Esophagus squamous epithelium (tissue), 5 donors: ENCODE results near the gene SMYD1. TPM values are rescaled to one million over a fixed set of nuclear protein-coding genes. Genes with fewer than 3 reads are reported as not detected.

Experiments used
- DNase-seq: peaks from one replicate; lab custom pipeline; 2025; lab: John Stamatoyannopoulos, UW
- H3K27ac ChIP-seq, 4 donors: fragments of 200-600 bp; sonication (generic); one replicate each; pipeline ENCODE4 v1.5.1; 2016 to 2019; ENCODE audit warnings: mild to moderate bottlenecking in 1 of 4
- H3K27me3 ChIP-seq, 4 donors: fragments of 200-600 bp; sonication (generic); 1 replicate in 3 of 4; 2 replicates in 1 of 4; pipeline versions ENCODE4 v1.5.1 to v1.6.0; 2017 to 2021; ENCODE audit warnings: antibody characterized with exemption in 1 of 4
- H3K36me3 ChIP-seq, 3 donors: fragments of 200-600 bp; sonication (generic); one replicate each; pipeline ENCODE4 v1.5.1; 2016 to 2019
- H3K4me1 ChIP-seq, 3 donors: fragments of 200-600 bp; sonication (generic); one replicate each; pipeline ENCODE4 v1.5.1; 2017 to 2019
- H3K4me3 ChIP-seq, 4 donors: fragments of 200-600 bp; sonication (generic); 1 replicate in 3 of 4; 2 replicates in 1 of 4; pipeline ENCODE4 v1.5.1; 2016 to 2019; ENCODE audit warnings: mild to moderate bottlenecking in 2 of 4, moderate library complexity in 1 of 4
- H3K9me3 ChIP-seq, 3 donors: fragments of 200-600 bp; sonication (generic); one replicate each; pipeline ENCODE4 v1.5.1; 2016 to 2019
- POLR2A ChIP-seq, 4 donors: fragments of 450-650 bp; IDR thresholded peaks; one replicate each; pipeline ENCODE4 v1.6.1; 2017; ENCODE audit warnings: antibody characterized with exemption in 4 of 4, mild to moderate bottlenecking in 4 of 4, moderate library complexity in 3 of 4
- WGBS, 2 donors: methylation state at CpG; one replicate each; pipeline ENCODE4 v1.1.5; 2018; 5-methylcytosine and 5-hydroxymethylcytosine counted together
- intact Hi-C: fragments of 100-400 bp; cut with DNase I; formaldehyde crosslinking; loops from one replicate; pipeline ENCODE4 v1.15.0; 2022
- total RNA-seq, 4 donors: library from RNA; depleted of rRNA; stranded (reverse); fragments of >200 nt; gene quantifications; one replicate each; pipeline ENCODE4 v1.1.0, GENCODE V29; 2016
- TF ChIP-seq, protein P1 (sequence below), 6 experiments: fragments of 450-650 bp in 4 of 6; fragments of 200-600 bp in 2 of 6; sonication (generic) in 2 of 6; IDR thresholded peaks; one replicate each; pipeline ENCODE4 v1.5.1; 2016 to 2019; ENCODE audit warnings: antibody characterized with exemption in 6 of 6, mild to moderate bottlenecking in 4 of 6, moderate library complexity in 4 of 6
- donor health status: DM: yes; HTN: yes; CAD: no.

The SMYD1 gene
- total RNA-seq, 4 donors from 2014 or later, result 0.27 TPM; not detected in 3

DNA sequence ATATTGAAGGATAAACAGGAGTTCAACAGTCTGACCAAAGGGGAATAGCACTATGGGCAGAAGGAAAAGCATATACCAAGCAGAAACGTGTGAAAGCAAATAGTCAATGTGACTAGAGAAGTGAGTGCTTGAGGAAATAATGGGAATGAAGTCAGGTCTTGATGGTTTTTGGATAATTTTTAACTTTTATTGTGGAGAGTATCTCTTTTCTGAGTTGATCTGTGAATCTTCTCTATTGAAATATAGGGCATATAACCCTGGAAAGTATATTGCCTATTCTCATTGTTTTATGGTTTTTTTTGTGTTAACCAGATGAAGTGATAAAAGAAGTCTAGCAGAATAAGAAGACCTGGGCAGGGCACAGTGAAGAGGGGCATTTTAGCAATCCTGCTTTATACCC is 76.6 kb downstream of the SMYD1 start:
- TF ChIP-seq, protein P1, sequence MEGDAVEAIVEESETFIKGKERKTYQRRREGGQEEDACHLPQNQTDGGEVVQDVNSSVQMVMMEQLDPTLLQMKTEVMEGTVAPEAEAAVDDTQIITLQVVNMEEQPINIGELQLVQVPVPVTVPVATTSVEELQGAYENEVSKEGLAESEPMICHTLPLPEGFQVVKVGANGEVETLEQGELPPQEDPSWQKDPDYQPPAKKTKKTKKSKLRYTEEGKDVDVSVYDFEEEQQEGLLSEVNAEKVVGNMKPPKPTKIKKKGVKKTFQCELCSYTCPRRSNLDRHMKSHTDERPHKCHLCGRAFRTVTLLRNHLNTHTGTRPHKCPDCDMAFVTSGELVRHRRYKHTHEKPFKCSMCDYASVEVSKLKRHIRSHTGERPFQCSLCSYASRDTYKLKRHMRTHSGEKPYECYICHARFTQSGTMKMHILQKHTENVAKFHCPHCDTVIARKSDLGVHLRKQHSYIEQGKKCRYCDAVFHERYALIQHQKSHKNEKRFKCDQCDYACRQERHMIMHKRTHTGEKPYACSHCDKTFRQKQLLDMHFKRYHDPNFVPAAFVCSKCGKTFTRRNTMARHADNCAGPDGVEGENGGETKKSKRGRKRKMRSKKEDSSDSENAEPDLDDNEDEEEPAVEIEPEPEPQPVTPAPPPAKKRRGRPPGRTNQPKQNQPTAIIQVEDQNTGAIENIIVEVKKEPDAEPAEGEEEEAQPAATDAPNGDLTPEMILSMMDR (IDR thresholded peaks at IDR 0.05), result no peak
- no peak for TF ChIP-seq POLR2A (IDR thresholded peaks at IDR 0.05)
- no peaks in the 10 kb centered on the region for H3K36me3 ChIP-seq
- H3K4me3 ChIP-seq, result no peak overlapping the region
- no peak for DNase-seq
- H3K4me1 ChIP-seq, result no peaks in the 10 kb centered on the region
- WGBS, 2 donors, result 45 to 71% methylated on average over 1 of the region's 1 CpG
- peaks cover 0 to 3% (median 0%) of the 10 kb centered on the region in 4 donors for H3K27me3 ChIP-seq
- H3K9me3 ChIP-seq, result peaks cover 0 to 12% (median 3%) of the 10 kb centered on the region in 3 donors
- intact Hi-C loops, result no loop called here
- no peak overlapping the region for H3K27ac ChIP-seq

DNA sequence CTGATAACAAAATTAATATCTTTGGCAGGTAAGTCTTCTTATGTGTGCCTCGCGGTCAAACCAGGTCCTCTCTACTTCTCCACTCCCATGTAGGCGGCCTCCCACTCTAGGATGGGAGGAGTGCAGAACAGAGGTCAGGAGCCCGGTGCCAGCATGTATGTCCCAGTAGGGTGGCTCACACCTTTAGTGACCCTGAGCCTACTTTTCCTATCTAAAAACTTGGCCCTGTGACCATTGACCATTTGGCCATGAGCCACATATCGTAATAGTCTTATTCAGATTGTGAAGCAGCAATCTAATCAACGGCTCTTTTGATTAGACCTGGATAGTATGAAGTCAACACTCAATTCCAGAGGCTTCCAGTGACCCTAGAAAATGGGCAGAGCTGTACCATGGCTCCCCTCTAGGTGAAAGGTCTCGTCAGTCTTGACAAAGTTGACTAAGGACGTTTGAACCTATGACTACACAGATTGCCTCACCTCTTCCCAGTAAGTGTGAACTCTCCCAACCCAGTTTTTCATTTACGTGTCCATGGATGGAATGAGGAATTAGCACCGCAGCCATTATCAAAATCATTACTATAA is 77.4 kb downstream of the SMYD1 start:
- H3K27ac ChIP-seq, result no peak overlapping the region
- DNase-seq, result no peak
- no peaks in the 10 kb centered on the region for H3K4me1 ChIP-seq
- 72 to 86% methylated on average over 10 of the region's 10 CpGs for WGBS, 2 donors
- H3K36me3 ChIP-seq, result no peaks in the 10 kb centered on the region
- intact Hi-C loops, result no loop called here
- no peak overlapping the region for H3K4me3 ChIP-seq
- no peak for TF ChIP-seq POLR2A (IDR thresholded peaks at IDR 0.05)
- TF ChIP-seq, protein P1 (IDR thresholded peaks at IDR 0.05), result no peak
- peaks cover 0 to 14% (median 3%) of the 10 kb centered on the region in 3 donors for H3K9me3 ChIP-seq
- H3K27me3 ChIP-seq, result peaks cover 0 to 3% (median 0%) of the 10 kb centered on the region in 4 donors

- Histone ChIP-seq H3K27me3 (peaks cover 0 to 3% (median 0%) of the 10 kb centered on the region in 4 donors), H3K9me3 (peaks cover 0 to 11% (median 3%) of the 10 kb centered on the region in 3 donors), H3K36me3 (no peaks in the 10 kb centered on the region), H3K27ac (no peak overlapping the region), H3K4me3 (no peak overlapping the region), H3K4me1 (no peaks in the 10 kb centered on the region)
- intact Hi-C loops, result no loop called here
- no peak for DNase-seq
- TF ChIP-seq, protein P1 (IDR thresholded peaks at IDR 0.05), result no peak
- no peak for TF ChIP-seq POLR2A (IDR thresholded peaks at IDR 0.05)
These were observed 79.0 kb downstream of the SMYD1 start for GRCh38 chr2:88146590-88146989.

DNA sequence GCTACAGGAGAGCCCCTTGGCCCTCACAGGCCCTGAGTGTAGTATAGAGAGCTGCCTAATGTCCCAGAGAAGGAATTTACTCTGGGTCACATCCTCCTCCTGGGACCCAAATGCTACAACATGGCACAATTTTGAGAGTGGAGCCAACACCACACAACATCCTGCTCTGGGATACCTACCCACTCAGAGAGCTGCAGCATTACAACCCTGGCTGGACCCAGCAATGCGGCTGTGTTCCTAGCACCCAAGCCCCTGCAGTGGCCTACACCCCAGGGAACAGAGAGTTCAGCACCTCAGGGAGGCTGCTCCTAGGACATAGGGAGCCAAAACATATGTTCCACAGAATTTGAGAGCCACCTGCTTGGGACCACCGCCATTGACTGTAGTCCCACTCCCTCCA is 79.5 kb downstream of the SMYD1 start:
- H3K27me3 ChIP-seq, result peaks cover 0 to 3% (median 0%) of the 10 kb centered on the region in 4 donors
- no peak for TF ChIP-seq POLR2A (IDR thresholded peaks at IDR 0.05)
- TF ChIP-seq, protein P1 (IDR thresholded peaks at IDR 0.05), result no peak
- H3K27ac ChIP-seq, result no peak overlapping the region
- no peaks in the 10 kb centered on the region for H3K36me3 ChIP-seq
- no peak overlapping the region for H3K4me3 ChIP-seq
- peaks cover 0 to 9% (median 3%) of the 10 kb centered on the region in 3 donors for H3K9me3 ChIP-seq
- no peak for DNase-seq
- WGBS, 2 donors, result no CpG with 5 or more reads among the region's 2 CpGs
- no peaks in the 10 kb centered on the region for H3K4me1 ChIP-seq
- intact Hi-C loops, result no loop called here

DNA sequence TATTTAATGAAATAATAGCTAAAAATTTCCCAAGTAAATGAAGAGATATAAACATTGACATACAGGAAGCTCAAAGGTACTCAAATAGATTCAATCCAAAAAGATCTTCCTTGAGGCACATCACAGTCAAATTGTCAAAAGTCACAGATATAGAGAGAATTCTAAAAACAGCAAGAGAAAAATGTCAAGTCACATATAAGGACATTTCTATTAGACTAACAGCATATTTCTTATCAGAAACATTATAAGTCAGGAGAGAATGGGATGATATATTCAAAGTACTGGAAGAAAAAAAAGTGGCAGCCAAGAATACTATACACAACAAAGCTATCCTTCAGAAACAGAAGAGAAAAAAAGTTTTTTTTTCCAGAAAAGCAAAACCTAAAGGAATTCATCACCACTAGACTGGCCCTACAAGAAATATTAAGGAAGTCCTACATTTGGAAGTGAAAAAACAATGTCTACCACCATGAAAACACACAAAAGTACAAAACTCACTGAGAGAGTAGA is 81.4 kb downstream of the SMYD1 start:
- DNase-seq, result no peak
- Histone ChIP-seq H3K36me3 (no peaks in the 10 kb centered on the region), H3K27ac (no peak overlapping the region), H3K4me1 (no peaks in the 10 kb centered on the region), H3K9me3 (peaks cover 0 to 15% (median 3%) of the 10 kb centered on the region in 3 donors), H3K4me3 (no peak overlapping the region), H3K27me3 (peaks cover 0 to 3% (median 0%) of the 10 kb centered on the region in 4 donors)
- TF ChIP-seq, protein P1 (IDR thresholded peaks at IDR 0.05), result no peak
- TF ChIP-seq POLR2A (IDR thresholded peaks at IDR 0.05), result no peak
- intact Hi-C loops, result no loop called here
